ENCODE measurements around the gene SMAD4.
"Not testable (repeated sequence)": the region's sequence is repeated elsewhere in the genome, so short reads cannot be mapped to it uniquely, and the experiment has no call there.

SMAD4 gene

GRCh38 chr18:51097021-51097822 lies 67.2 kb downstream of the SMAD4 start:
- H3K27ac Mint-ChIP-seq: no peak overlapping the region
- DNase-seq: no peak
- no peaks in the 10 kb centered on the region for H3K4me1 Mint-ChIP-seq
- CTCF ChIA-PET: no interaction called here
- peaks cover 6% of the 10 kb centered on the region for H3K9me3 Mint-ChIP-seq
- H3K4me3 Mint-ChIP-seq: no peak overlapping the region
- H3K27me3 Mint-ChIP-seq: no peaks in the 10 kb centered on the region
- no peaks in the 10 kb centered on the region for H3K36me3 Mint-ChIP-seq

GRCh38 chr18:51098082-51098481 lies 68.1 kb downstream of the SMAD4 start:
- Mint-ChIP-seq H3K27ac (no peak overlapping the region), H3K27me3 (no peaks in the 10 kb centered on the region), H3K36me3 (no peaks in the 10 kb centered on the region), H3K4me1 (no peaks in the 10 kb centered on the region), H3K9me3 (peaks cover 7% of the 10 kb centered on the region), H3K4me3 (no peak overlapping the region)
- CTCF ChIA-PET: interaction anchor here (1.0 kb wide), 1 partner anchor 12 kb away, joined by 5 read pairs; no protein-coding TSS in a partner anchor
- no peak for DNase-seq

DNA sequence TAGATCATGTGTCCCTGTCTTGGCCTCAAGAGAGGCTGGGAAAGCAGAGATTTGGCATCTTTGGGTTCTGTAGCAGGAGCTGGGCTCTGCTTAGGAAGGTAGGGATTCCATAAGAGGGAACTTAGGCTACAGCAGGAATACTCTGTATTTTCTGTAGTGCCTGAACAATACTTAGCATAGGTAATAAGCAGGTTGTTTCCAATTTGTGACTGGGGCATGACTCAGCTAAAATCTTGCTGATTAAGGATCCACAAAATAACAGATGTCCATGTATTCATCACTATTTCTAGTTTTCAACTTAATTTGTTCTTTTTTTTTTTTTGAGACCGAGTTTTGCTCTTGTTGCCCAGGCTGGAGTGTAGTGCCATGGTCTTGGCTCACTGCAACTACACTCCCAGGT lies 68.5 kb downstream of the SMAD4 start:
- no peak overlapping the region for H3K27ac Mint-ChIP-seq
- no peaks in the 10 kb centered on the region for H3K36me3 Mint-ChIP-seq
- CTCF ChIA-PET: interaction anchor here (1.0 kb wide), 1 partner anchor 12 kb away, joined by 5 read pairs; no protein-coding TSS in a partner anchor
- H3K9me3 Mint-ChIP-seq: peaks cover 7% of the 10 kb centered on the region
- no peaks in the 10 kb centered on the region for H3K4me1 Mint-ChIP-seq
- DNase-seq: no peak
- H3K27me3 Mint-ChIP-seq: no peaks in the 10 kb centered on the region
- no peak overlapping the region for H3K4me3 Mint-ChIP-seq

DNA sequence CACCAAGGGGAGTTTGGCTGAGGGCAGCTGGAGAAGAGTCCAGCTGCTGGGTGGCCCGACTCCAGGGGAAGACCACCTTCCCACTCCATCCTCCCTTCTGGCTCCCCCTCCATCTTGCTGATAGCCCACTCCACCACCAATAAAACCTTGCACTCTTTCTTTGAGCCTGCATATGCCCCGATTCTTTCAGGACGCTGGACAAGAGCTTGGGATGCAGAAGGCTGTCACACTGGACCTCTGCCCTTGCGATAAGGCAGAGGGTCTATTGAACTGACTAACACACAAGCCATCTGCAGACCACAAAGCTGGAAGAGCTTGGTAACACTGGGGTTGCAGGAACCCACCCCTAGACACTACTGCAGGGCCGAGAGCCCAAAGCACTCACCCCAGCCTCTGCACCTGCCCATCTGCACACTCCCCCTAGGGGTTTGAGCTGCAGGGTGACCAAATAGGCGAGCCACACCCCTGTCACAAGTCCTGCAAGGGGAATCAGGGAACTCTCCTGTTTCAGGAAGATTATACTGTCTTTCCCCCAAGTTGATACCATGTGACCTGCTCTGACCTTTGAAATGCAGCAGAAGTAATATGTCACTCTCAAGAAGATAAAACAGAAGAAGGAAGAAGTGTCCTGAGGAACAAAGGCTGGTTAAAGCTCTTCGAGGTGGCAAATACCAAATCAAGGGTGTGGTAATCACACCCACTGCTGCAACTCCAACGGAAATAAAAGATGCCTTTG lies 70.5 kb downstream of the SMAD4 start:
- CTCF ChIA-PET: no interaction called here
- Mint-ChIP-seq H3K4me3 (no peak overlapping the region), H3K9me3 (peaks cover 4% of the 10 kb centered on the region), H3K36me3 (no peaks in the 10 kb centered on the region), H3K27me3 (no peaks in the 10 kb centered on the region), H3K4me1 (no peaks in the 10 kb centered on the region), H3K27ac (no peak overlapping the region)
- DNase-seq: no peak

DNA sequence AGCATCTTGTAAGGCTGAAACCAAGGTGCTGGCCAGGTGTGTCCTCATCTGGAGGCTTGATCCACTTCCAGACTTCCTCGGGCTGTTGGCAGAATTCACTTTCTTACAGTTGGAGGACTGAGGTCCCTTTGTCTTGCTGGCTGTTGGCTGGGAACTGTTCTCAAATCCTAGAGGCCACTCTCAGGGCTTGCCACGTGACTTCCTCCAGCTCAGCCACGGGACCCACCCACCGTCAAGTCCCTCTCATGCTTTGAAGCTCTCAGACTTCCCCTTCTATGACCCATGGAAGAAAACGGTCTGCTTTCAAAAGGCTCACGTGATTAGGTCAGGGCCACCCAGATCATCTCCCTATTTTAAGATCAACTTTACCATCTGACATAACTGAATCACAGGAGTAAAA lies 77.1 kb downstream of the SMAD4 start:
- no peaks in the 10 kb centered on the region for H3K27me3 Mint-ChIP-seq
- peaks cover 16% of the 10 kb centered on the region for H3K4me1 Mint-ChIP-seq
- H3K36me3 Mint-ChIP-seq: no peaks in the 10 kb centered on the region
- CTCF ChIA-PET: interaction anchor here (0.6 to 4.2 kb wide), 3 partner anchors 47 to 930 kb away, joined by 3 to 17 read pairs (median 4); no protein-coding TSS in a partner anchor
- DNase-seq: no peak
- H3K9me3 Mint-ChIP-seq: peaks cover 2% of the 10 kb centered on the region
- peak overlapping the region; percentile 75 for H3K27ac Mint-ChIP-seq
- no peak overlapping the region for H3K4me3 Mint-ChIP-seq

- peaks cover 16% of the 10 kb centered on the region for H3K4me1 Mint-ChIP-seq
- peak overlapping the region; percentile 75 for H3K27ac Mint-ChIP-seq
- H3K36me3 Mint-ChIP-seq: no peaks in the 10 kb centered on the region
- no peak for DNase-seq
- CTCF ChIA-PET: interaction anchor here (0.6 to 4.2 kb wide), 3 partner anchors 46 to 929 kb away, joined by 3 to 17 read pairs (median 4); no protein-coding TSS in a partner anchor
- H3K9me3 Mint-ChIP-seq: no peaks in the 10 kb centered on the region
- H3K4me3 Mint-ChIP-seq: no peak overlapping the region
- H3K27me3 Mint-ChIP-seq: no peaks in the 10 kb centered on the region
Measured at GRCh38 chr18:51107598-51108305, 77.7 kb downstream of the SMAD4 start.

- Mint-ChIP-seq H3K36me3 (no peaks in the 10 kb centered on the region), H3K4me3 (no peak overlapping the region), H3K27ac (no peak overlapping the region), H3K27me3 (no peaks in the 10 kb centered on the region), H3K4me1 (peaks cover 16% of the 10 kb centered on the region), H3K9me3 (no peaks in the 10 kb centered on the region)
- DNase-seq: no peak
- CTCF ChIA-PET: interaction anchor here (2.2 to 4.2 kb wide), 2 partner anchors 275 to 288 kb away, joined by 6 to 17 read pairs; no protein-coding TSS in a partner anchor
Measured at GRCh38 chr18:51108330-51108729, 78.3 kb downstream of the SMAD4 start.

GRCh38 chr18:51110073-51110797 lies 80.2 kb downstream of the SMAD4 start:
- no peak overlapping the region for H3K4me3 Mint-ChIP-seq
- H3K36me3 Mint-ChIP-seq: no peaks in the 10 kb centered on the region
- no peaks in the 10 kb centered on the region for H3K27me3 Mint-ChIP-seq
- no peak overlapping the region for H3K27ac Mint-ChIP-seq
- peak; percentile 74 for DNase-seq
- peaks cover 16% of the 10 kb centered on the region for H3K4me1 Mint-ChIP-seq
- CTCF ChIA-PET: interaction anchor here (0.7 to 4.2 kb wide), 19 partner anchors 10 to 1179 kb away, joined by 3 to 17 read pairs (median 4); partner anchors contain the start of gene SMAD4
- no peaks in the 10 kb centered on the region for H3K9me3 Mint-ChIP-seq

DNA sequence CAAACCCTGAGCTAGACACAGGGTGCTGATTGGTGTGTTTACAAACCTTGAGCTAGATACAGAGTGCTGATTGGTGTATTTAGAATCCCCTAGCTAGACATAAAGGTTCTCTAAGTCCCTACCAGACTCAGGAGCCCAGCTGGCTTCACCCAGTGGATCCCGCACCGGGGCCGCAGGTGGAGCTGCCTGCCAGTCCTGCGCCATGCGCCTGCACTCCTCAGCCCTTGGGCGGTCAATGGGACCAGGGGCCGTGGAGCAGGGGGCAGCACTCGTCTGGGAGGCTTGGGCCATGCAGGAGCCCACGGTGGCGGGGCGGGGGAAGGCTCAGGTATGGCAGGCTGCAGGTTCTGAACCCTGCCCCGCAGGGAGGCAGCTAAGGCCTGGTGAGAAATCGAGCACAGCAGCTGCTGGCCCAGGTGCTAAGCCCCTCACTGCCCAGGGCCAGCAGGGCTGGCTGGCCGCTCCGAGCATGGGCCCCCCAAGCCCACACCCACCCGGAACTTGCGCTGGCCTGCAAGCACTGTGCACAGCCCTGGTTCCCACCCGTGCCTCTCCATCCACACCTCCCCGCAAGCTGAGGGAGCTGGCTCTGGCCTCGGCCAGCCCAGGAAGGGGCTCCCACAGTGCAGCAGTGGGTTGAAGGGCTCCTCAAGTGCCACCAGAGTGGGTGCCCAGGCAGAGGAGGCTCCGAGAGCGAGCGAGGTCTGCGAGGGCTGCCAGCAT lies 81.8 kb downstream of the SMAD4 start:
- H3K27me3 Mint-ChIP-seq, H3K27ac Mint-ChIP-seq, H3K36me3 Mint-ChIP-seq, H3K4me3 Mint-ChIP-seq, H3K9me3 Mint-ChIP-seq, DNase-seq: not testable (repeated sequence)
- peaks cover 16% of the 10 kb centered on the region for H3K4me1 Mint-ChIP-seq
- CTCF ChIA-PET: interaction anchor here (0.9 to 3.1 kb wide), 4 partner anchors 40 to 557 kb away, joined by 3 to 13 read pairs (median 4); no protein-coding TSS in a partner anchor

DNA sequence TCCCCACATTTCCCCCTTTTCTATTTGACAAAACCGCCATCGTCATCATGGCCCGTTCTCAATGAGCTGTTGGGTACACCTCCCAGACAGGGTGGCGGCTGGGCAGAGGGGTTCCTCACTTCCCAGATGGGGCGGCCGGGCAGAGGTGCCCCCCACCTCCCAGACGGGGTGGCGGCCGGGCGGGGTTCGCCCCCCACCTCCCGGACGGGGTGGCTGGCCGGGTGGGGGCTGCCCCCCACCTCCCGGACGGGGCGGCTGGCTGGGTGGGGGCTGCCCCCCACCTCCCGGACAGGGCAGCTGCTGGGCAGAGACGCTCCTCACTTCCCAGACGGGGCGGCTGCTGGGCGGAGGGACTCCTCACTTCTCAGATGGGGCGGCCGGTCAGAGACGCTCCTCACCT lies 87.0 kb downstream of the SMAD4 start:
- DNase-seq, H3K4me3 Mint-ChIP-seq, CTCF ChIA-PET, H3K4me1 Mint-ChIP-seq, H3K27me3 Mint-ChIP-seq, H3K36me3 Mint-ChIP-seq, H3K27ac Mint-ChIP-seq: not testable (repeated sequence)
- peaks cover 16% of the 10 kb centered on the region for H3K9me3 Mint-ChIP-seq

GRCh38 chr18:51119561-51119960 lies 89.5 kb downstream of the SMAD4 start:
- CTCF ChIA-PET: interaction anchor here (1.4 kb wide), 1 partner anchor 9 kb away, joined by 6 read pairs; no protein-coding TSS in a partner anchor
- H3K4me3 Mint-ChIP-seq, H3K36me3 Mint-ChIP-seq, H3K27me3 Mint-ChIP-seq, DNase-seq, H3K4me1 Mint-ChIP-seq, H3K27ac Mint-ChIP-seq: not testable (repeated sequence)
- H3K9me3 Mint-ChIP-seq: peaks cover 16% of the 10 kb centered on the region

DNA sequence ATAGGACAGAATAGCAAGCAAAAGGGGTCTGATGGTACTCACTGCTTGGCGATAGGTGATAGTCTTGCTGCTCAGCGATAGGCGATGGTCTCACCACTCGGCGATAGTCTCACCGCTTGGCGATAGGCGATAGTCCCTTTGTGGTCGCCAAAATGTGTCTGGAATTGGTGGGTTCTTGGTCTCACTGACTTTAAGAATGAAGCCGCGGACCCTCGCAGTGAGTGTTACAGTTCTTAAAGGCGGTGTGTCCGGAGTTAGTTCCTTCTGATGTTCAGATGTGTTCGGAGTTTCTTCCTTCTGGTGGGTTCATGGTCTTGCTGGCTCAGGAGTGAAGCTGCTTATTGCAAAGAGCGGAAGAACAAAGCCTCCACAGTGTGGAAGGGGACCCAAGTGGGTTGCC lies 90.0 kb downstream of the SMAD4 start:
- not testable (repeated sequence) for H3K27me3 Mint-ChIP-seq, DNase-seq, H3K4me1 Mint-ChIP-seq, H3K36me3 Mint-ChIP-seq, H3K27ac Mint-ChIP-seq, H3K4me3 Mint-ChIP-seq
- CTCF ChIA-PET: interaction anchor here (1.4 kb wide), 1 partner anchor 10 kb away, joined by 6 read pairs; no protein-coding TSS in a partner anchor
- peaks cover 16% of the 10 kb centered on the region for H3K9me3 Mint-ChIP-seq

All from activated naive CD4-positive, alpha-beta T cell treated with anti-CD3 and anti-CD28 coated beads, Interleukin-2, amount 10 ng/mL, durations not matched to agents 7 days and 5 days (primary cell).